ENCODE results near the gene LMF1. TPM values are rescaled to one million over a fixed set of nuclear protein-coding genes. Genes with fewer than 3 reads are reported as not detected.

LMF1 gene
- total RNA-seq, 1 donor from 2014 or later: 2.1 TPM

DNA sequence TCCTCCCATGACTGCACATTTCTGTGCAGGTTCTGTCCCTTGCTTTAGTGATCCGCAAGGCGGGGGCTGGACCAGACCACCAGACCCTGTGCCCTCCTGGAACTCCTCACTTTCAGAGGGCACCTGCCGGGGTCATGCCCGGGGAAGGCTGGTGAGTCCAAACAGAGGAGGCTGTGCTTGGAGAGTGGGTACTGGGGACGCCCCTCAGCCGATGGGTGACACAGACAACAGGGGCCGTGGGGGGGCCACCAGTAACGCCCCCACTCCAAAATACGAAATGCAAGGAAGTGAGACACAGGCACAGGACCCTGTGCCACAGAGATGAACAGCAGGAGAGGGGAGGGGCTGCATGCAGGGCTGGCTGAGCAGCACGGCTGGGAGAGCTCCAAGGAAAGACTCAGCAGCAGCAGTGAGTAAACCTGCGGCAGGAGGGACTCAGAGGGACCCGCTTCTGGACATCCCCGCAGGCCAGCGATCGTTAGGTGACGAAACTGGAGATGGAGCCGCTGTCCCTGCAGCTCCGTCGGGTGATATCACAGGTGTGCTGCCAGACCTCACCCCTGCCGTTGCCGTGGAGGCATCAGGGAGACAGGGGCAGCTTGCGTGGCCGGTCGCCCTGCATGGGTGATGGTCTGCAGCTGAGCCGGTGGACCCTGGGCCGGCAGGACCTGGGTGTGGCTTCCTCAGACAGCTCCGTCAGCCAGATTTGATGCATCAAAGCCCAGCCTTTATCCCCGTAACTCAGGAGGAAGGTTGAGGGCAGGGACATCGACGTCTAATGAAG, 99.0 kb downstream of the LMF1 start:
- TF ChIP-seq CTCF (IDR thresholded peaks at IDR 0.05; ENCODE audit: insufficient read depth, low read length, severe bottlenecking): no peak
- FAIRE-seq (no peak), DNase-seq (ENCODE audit: low read depth) (no peak)
- H3K36me3 ChIP-seq (ENCODE audit: control insufficient read depth, insufficient read depth, low read length): no peaks in the 10 kb centered on the region
- H3K4me3 ChIP-seq (ENCODE audit: low read depth, low read length): no peak overlapping the region
- no peaks in the 10 kb centered on the region for H3K27me3 ChIP-seq (ENCODE audit: control insufficient read depth, insufficient read depth, low read length)

DNA sequence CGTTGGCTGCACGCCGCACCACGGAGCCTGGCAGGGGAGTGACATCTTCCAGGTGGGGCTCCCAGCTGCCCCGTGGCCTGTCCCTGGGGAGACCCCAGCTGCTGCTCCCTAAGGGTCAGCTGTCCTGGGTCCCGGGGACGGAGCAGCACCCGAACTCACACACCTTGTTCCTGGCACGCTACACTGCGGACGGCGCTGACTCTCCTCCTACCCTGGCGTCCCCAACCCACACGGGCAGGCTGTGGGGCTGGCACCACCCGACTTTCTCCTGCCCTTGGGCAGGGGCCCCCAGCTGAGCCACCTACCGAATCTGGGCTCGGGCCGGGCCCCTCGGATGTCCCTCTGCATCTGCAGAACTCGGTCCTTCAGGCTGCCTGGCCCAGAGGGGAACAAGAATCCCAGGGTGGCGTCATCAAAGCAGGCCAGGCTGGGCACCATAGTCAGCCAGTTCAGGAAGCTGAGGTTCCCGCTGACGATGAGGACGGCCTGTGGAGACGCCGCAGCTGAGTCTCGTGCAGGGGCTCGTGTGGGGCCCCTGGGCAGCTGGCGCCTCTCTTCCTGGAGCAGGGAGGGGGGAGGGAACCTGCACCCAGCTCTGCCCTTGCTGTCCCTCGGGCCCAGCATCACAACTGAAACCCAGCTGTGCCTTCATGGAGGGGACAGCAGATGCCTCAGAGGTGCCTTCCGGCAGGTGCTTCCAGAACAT, 99.8 kb downstream of the LMF1 start:
- TF ChIP-seq CTCF (IDR thresholded peaks at IDR 0.05; ENCODE audit: insufficient read depth, low read length, severe bottlenecking): no peak
- no peaks in the 10 kb centered on the region for H3K27me3 ChIP-seq (ENCODE audit: control insufficient read depth, insufficient read depth, low read length)
- H3K4me3 ChIP-seq (ENCODE audit: low read depth, low read length): no peak overlapping the region
- H3K36me3 ChIP-seq (ENCODE audit: control insufficient read depth, insufficient read depth, low read length): no peaks in the 10 kb centered on the region
- DNase-seq (ENCODE audit: low read depth): no peak
- no peak for FAIRE-seq

DNA sequence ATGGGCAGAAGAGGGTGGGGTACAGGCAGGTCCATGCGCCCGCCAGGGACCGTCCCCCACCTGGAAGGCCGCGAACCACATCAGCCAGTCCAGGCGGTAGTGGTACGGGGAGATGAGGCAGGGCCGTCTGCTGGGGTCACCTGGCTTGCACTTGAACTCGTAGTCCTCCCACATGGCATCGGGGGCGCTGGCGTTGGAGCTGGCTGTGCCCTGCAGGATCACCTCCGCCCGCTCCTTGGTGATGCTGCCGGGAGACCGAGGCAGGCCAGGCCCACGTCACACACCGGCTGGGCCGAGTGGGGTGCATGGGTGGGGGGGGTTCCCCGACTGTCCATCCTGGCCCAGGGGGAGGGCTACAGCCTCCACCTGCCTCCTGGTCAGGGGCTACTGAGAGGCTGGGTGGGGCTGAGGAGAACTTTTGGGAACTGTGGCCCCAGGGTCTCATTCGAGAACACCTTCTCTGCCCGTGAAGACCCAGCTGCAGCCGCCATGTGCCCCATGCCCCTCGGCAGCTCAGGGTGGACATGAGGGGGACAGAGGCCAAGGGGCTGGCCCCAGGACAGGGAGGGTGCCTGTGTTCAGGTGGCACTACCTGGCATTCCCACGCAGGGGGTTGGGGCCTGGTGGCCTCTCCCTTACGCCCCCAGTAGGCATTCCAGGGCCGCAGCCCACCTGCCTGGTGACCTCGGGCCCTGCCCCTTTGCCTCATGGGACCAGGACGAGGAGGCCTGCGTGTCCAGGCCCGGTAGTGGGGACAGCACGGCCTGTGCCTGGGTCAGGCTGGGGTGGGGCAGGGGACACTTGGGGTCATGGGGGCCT, 100.8 kb downstream of the LMF1 start:
- Histone ChIP-seq H3K36me3 (ENCODE audit: control insufficient read depth, insufficient read depth, low read length) (no peaks in the 10 kb centered on the region), H3K4me3 (ENCODE audit: low read depth, low read length) (no peak overlapping the region), H3K27me3 (ENCODE audit: control insufficient read depth, insufficient read depth, low read length) (no peaks in the 10 kb centered on the region)
- FAIRE-seq (no peak), DNase-seq (ENCODE audit: low read depth) (no peak)
- no peak for TF ChIP-seq CTCF (IDR thresholded peaks at IDR 0.05; ENCODE audit: insufficient read depth, low read length, severe bottlenecking)

DNA sequence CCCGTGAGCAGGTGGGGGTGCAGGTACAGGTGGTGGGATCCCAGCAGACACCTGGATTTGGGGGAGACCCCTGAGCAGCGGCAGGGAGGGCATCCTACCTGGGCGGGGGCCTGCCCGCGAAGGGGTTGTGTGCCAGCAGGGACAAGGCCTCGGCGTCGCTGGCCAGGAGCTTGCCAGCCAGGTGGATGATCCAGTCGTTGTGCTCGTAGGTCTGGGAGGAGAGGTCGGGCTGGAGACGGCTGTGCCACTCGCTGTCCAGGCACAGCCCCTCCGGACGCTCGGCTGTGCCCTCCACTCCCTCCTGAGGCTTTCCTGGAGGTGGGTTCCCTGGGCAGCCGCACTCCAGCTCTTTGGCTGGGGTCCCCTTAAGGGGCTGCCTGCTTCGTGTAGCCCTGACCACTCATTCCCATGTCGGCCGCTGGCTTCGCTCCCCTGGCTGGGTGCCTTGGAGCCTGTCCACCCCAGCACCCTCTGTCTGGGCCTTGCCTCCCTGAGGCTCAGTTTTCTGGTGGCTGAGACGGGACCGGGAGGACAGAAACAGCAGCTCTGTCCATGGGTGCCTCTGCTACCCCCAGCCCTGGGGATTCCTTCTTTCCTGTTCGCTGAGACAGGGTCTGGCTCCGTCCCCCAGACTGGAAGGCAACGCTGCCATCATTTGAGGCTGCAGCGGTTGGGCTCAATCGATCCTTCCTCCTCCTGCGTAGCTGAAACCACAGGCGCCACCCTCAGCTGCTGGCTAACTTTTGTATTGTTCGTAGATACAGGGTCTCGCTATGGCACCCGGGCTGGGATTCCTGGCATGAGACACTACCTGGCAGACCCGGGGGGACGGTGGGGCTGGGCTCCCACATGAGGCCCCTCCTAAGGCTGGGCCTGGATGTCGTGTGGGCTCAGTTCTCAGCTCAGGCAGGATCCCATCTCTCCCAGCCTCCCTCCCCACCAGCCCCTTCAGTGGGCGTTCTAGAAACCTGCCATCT, 101.7 kb downstream of the LMF1 start:
- Histone ChIP-seq H3K27me3 (ENCODE audit: control insufficient read depth, insufficient read depth, low read length) (no peaks in the 10 kb centered on the region), H3K36me3 (ENCODE audit: control insufficient read depth, insufficient read depth, low read length) (no peaks in the 10 kb centered on the region), H3K4me3 (ENCODE audit: low read depth, low read length) (no peak overlapping the region)
- no peak for FAIRE-seq
- DNase-seq (ENCODE audit: low read depth): no peak
- no peak for TF ChIP-seq CTCF (IDR thresholded peaks at IDR 0.05; ENCODE audit: insufficient read depth, low read length, severe bottlenecking)

GRCh38 chr16:868386-868755, 102.4 kb downstream of the LMF1 start:
- DNase-seq (ENCODE audit: low read depth) (no peak), FAIRE-seq (no peak)
- no peak overlapping the region for H3K4me3 ChIP-seq (ENCODE audit: low read depth, low read length)
- no peaks in the 10 kb centered on the region for H3K27me3 ChIP-seq (ENCODE audit: control insufficient read depth, insufficient read depth, low read length)
- H3K36me3 ChIP-seq (ENCODE audit: control insufficient read depth, insufficient read depth, low read length): no peaks in the 10 kb centered on the region
- no peak for TF ChIP-seq CTCF (IDR thresholded peaks at IDR 0.05; ENCODE audit: insufficient read depth, low read length, severe bottlenecking)
